Gastrocnemius medialis (tissue), 4 donors: ENCODE results near the gene CDC20. TPM values are rescaled to one million over a fixed set of nuclear protein-coding genes. Genes with fewer than 3 reads are reported as not detected.

Source experiments
- ATAC-seq, 2 donors: fragments of 150-250 bp; one replicate each; pipeline ENCODE4 v1.9.1; 2016
- DNase-seq, 2 donors: peaks; one replicate each; pipeline ENCODE4 v3.0.0-alpha.2; 2019
- H3K27ac ChIP-seq, 4 donors: fragments of 200-600 bp; sonication (generic); 1 replicate in 1 of 4; 2 replicates in 3 of 4; pipeline ENCODE4 v1.5.1; 2016 to 2018; ENCODE audit warnings: mild to moderate bottlenecking in 2 of 4, moderate library complexity in 1 of 4
- H3K27me3 ChIP-seq, 3 donors: fragments of 200-600 bp; sonication (generic) in 2 of 3; 1 replicate in 1 of 3; 2 replicates in 2 of 3; pipeline versions ENCODE4 v1.5.1 to v1.6.0; 2016 to 2019; ENCODE audit warnings: mild to moderate bottlenecking in 1 of 3, moderate library complexity in 1 of 3
- H3K36me3 ChIP-seq, 2 donors: fragments of 200-600 bp; sonication (generic) in 1 of 2; one replicate each; pipeline ENCODE4 v1.5.1; 2017 to 2018
- H3K4me1 ChIP-seq, 2 donors: fragments of 200-600 bp; sonication (generic) in 1 of 2; one replicate each; pipeline ENCODE4 v1.5.1; 2016 to 2017; ENCODE audit warnings: mild to moderate bottlenecking in 2 of 2
- H3K4me3 ChIP-seq, 4 donors: fragments of 200-600 bp; sonication (generic) in 3 of 4; 1 replicate in 1 of 4; 2 replicates in 3 of 4; pipeline ENCODE4 v1.5.1; 2016 to 2019; ENCODE audit warnings: mild to moderate bottlenecking in 2 of 4
- H3K9me3 ChIP-seq, 3 donors: fragments of 200-600 bp; sonication (generic) in 2 of 3; 1 replicate in 1 of 3; 2 replicates in 2 of 3; pipeline ENCODE4 v1.5.1; 2016 to 2019
- POLR2A ChIP-seq, 2 donors: fragments of 450-650 bp; IDR thresholded peaks; one replicate each; pipeline ENCODE4 v1.6.1; 2017; ENCODE audit warnings: antibody characterized with exemption in 2 of 2, mild to moderate bottlenecking in 2 of 2, moderate library complexity in 2 of 2
- in situ Hi-C, 4 donors: fragments of 200-750 bp; cut with MboI; loops; one replicate each; pipeline versions ENCODE4 v1.15.0 to v1.8.0; 2017; ENCODE audit warnings: low sequenced_read_pairs in 4 of 4
- intact Hi-C: fragments of 100-400 bp; cut with DNase I; formaldehyde crosslinking; loops from one replicate; pipeline ENCODE4 v1.15.1; 2023; ENCODE audit warnings: low total_unique reads
- total RNA-seq, 4 donors: library from RNA; depleted of rRNA; stranded (reverse); fragments of >200 nt; gene quantifications; one replicate each; pipeline versions ENCODE4 v1.1.0 to v1.2.3, GENCODE V29; 2016
- TF ChIP-seq, protein P1 (sequence below), 5 experiments: fragments of 450-650 bp in 3 of 5; fragments of 200-600 bp in 2 of 5; sonication (generic) in 2 of 5; IDR thresholded peaks in 4 of 5; conservative IDR thresholded peaks in 1 of 5; 1 replicate in 4 of 5; 2 replicates in 1 of 5; pipeline ENCODE4 v1.5.1; 2016 to 2019; ENCODE audit warnings: antibody characterized with exemption in 5 of 5, mild to moderate bottlenecking in 3 of 5, moderate library complexity in 3 of 5

The CDC20 gene
- 1 to 10 TPM in 1 of 4 donors, under 1 TPM in 3; 0.46 to 2.4 (median 0.76) TPM for total RNA-seq

DNA sequence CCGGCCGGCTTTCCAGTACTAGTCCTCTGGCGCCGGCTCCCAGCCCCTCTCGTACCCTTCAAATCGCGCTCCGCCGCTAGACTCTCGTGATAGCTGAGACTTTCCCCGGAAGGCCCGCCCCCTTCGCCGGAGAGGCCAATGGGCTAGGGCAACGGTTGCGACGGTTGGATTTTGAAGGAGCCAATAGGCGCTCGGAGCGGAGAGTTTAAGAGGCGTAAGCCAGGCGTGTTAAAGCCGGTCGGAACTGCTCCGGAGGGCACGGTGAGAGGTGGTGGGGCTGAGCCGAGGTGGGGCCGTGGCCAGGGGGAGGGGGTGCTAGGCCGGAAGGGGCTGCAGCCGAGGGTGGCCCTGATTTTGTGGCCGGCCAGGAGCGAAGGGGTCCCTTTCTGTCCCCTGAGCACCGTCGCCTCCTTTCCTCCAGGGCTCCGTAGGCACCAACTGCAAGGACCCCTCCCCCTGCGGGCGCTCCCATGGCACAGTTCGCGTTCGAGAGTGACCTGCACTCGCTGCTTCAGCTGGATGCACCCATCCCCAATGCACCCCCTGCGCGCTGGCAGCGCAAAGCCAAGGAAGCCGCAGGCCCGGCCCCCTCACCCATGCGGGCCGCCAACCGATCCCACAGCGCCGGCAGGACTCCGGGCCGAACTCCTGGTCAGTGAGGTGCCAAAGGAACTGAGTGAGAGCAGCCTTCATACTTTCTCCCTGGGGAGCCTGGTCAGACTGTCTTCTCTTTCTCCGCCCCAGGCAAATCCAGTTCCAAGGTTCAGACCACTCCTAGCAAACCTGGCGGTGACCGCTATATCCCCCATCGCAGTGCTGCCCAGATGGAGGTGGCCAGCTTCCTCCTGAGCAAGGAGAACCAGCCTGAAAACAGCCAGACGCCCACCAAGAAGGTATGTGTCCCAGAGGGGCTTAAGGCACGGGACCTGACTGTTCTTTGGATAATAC, at the start of gene CDC20:
TSS of gene CDC20 (plus strand) at position 236 of the 948 bp plus-strand sequence. CDS start at position 471, 235 bp downstream.
- peak; percentile 96 to 99 for DNase-seq
- in situ Hi-C loops = no loop called here
- intact Hi-C loops = loop anchor here (2.0 to 5.0 kb wide), 2 partner anchors 30 to 62 kb away; partner anchors contain the start of genes MED8 and SZT2

DNA sequence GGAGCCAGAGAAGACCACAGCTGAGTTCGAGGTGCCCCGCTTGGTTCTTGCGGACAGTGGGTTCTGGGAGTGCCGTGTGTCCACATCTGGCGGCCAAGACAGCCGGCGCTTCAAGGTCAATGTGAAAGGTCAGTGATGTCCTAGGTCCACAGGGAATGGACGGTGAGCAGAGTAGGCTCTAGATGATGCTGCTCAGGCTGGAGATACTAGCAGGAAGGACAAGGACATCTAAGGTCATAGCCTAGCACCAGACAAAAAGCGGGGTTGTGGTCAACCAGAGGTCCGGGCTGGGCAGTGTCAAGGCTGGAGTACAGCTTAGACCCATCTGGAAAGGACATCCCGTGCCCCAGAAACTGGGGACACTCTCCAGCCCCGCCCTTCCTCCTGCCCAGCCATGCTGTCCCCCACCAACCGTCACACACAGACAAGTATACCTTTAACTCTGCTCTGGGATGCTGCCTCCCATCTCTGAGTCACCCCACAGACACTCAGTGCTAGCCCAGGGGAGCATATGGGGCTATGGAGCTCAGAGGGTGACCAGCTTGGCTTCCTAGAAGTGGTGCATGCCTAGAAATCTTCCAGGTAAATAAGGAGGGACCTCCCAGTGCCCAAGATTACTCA, 49.3 kb upstream of the CDC20 start:
- H3K4me1 ChIP-seq = no peaks in the 10 kb centered on the region
- no peak overlapping the region for H3K27ac ChIP-seq
- no peak for DNase-seq
- in situ Hi-C loops (no loop called here), intact Hi-C loops (no loop called here)
- H3K36me3 ChIP-seq = no peaks in the 10 kb centered on the region
- H3K9me3 ChIP-seq = no peaks in the 10 kb centered on the region
- no peak overlapping the region for H3K4me3 ChIP-seq
- no peak for ATAC-seq
- no peak for TF ChIP-seq POLR2A (IDR thresholded peaks at IDR 0.05)
- TF ChIP-seq, protein P1, sequence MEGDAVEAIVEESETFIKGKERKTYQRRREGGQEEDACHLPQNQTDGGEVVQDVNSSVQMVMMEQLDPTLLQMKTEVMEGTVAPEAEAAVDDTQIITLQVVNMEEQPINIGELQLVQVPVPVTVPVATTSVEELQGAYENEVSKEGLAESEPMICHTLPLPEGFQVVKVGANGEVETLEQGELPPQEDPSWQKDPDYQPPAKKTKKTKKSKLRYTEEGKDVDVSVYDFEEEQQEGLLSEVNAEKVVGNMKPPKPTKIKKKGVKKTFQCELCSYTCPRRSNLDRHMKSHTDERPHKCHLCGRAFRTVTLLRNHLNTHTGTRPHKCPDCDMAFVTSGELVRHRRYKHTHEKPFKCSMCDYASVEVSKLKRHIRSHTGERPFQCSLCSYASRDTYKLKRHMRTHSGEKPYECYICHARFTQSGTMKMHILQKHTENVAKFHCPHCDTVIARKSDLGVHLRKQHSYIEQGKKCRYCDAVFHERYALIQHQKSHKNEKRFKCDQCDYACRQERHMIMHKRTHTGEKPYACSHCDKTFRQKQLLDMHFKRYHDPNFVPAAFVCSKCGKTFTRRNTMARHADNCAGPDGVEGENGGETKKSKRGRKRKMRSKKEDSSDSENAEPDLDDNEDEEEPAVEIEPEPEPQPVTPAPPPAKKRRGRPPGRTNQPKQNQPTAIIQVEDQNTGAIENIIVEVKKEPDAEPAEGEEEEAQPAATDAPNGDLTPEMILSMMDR (IDR thresholded peaks at IDR 0.05 in 4 of 5, conservative IDR thresholded peaks at IDR 0.05 in 1 of 5) = no peak
- no peaks in the 10 kb centered on the region for H3K27me3 ChIP-seq

More for the DNA sequence above, at the start of gene CDC20:
- peaks cover 10 to 12% of the 10 kb centered on the region in 2 donors for H3K4me1 ChIP-seq
- no peaks in the 10 kb centered on the region for H3K27me3 ChIP-seq
- H3K27ac ChIP-seq = peak within 1 kb of the TSS; percentile 83 to 90 (median 88)
- no peak for TF ChIP-seq POLR2A (IDR thresholded peaks at IDR 0.05)
- TF ChIP-seq, protein P1 (IDR thresholded peaks at IDR 0.05 in 4 of 5, conservative IDR thresholded peaks at IDR 0.05 in 1 of 5) = no peak
- no peaks in the 10 kb centered on the region for H3K9me3 ChIP-seq
- ATAC-seq = peak; percentile 98 to 100
- peak within 1 kb of the TSS; percentile 60 to 81 (median 70) for H3K4me3 ChIP-seq
- H3K36me3 ChIP-seq = peaks cover 0 to 36% of the 10 kb centered on the region in 2 donors

DNA sequence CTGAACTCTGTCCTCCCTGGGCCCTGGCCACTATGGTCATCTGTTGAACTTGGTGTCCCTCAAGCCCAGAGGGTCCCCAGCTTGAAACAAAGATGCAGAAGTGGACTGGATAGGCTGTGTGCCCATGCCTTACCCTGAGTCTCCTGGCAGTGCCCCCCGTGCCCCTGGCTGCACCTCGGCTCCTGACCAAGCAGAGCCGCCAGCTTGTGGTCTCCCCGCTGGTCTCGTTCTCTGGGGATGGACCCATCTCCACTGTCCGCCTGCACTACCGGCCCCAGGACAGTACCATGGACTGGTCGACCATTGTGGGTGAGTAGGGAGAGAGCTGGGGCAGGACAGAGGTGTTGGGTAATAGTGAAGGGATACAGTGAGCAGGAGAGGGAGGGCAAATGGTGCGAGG, 47.3 kb upstream of the CDC20 start:
- ATAC-seq (no peak), DNase-seq (no peak)
- H3K4me3 ChIP-seq = no peak overlapping the region
- H3K27ac ChIP-seq = no peak overlapping the region
- no peaks in the 10 kb centered on the region for H3K36me3 ChIP-seq
- TF ChIP-seq, protein P1 (IDR thresholded peaks at IDR 0.05 in 4 of 5, conservative IDR thresholded peaks at IDR 0.05 in 1 of 5) = no peak
- TF ChIP-seq POLR2A (IDR thresholded peaks at IDR 0.05) = no peak
- in situ Hi-C loops (no loop called here), intact Hi-C loops (no loop called here)
- no peaks in the 10 kb centered on the region for H3K9me3 ChIP-seq
- no peaks in the 10 kb centered on the region for H3K27me3 ChIP-seq
- no peaks in the 10 kb centered on the region for H3K4me1 ChIP-seq

DNA sequence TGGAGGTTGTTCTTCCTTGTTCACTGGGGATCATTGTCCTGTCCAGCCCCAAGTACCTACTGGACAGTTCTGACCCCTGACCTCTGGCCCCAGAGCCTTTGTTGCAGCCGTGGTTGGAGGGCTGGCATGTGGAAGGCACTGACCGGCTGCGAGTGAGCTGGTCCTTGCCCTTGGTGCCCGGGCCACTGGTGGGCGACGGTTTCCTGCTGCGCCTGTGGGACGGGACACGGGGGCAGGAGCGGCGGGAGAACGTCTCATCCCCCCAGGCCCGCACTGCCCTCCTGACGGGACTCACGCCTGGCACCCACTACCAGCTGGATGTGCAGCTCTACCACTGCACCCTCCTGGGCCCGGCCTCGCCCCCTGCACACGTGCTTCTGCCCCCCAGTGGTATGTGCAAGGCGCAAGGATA, 46.6 kb upstream of the CDC20 start:
- Histone ChIP-seq H3K27me3 (no peaks in the 10 kb centered on the region), H3K9me3 (no peaks in the 10 kb centered on the region), H3K4me3 (no peak overlapping the region), H3K36me3 (no peaks in the 10 kb centered on the region), H3K27ac (no peak overlapping the region), H3K4me1 (no peaks in the 10 kb centered on the region)
- ATAC-seq (no peak), DNase-seq (no peak)
- TF ChIP-seq, protein P1 (IDR thresholded peaks at IDR 0.05 in 4 of 5, conservative IDR thresholded peaks at IDR 0.05 in 1 of 5) = no peak
- no peak for TF ChIP-seq POLR2A (IDR thresholded peaks at IDR 0.05)
- in situ Hi-C loops (no loop called here), intact Hi-C loops (no loop called here)
